H9 (cell line): Measurements from ENCODE around the gene CNBD2. TPM values are rescaled to one million over a fixed set of nuclear protein-coding genes. Genes with fewer than 3 reads are reported as not detected.

Source experiments
- DNase-seq: peaks from one replicate; pipeline ENCODE4 v3.0.0-alpha.2; 2017
- H2AFZ ChIP-seq: one replicate; pipeline ENCODE4 v1.6.1; 2013; ENCODE audit warnings: mild to moderate bottlenecking, low read length, control low read depth, moderate library complexity
- H2AK5ac ChIP-seq: 2 replicates; pipeline ENCODE4 v1.6.1; 2013; ENCODE audit warnings: low read length, control low read depth, mixed read lengths; ENCODE audit not compliant: insufficient read length
- H2BK120ac ChIP-seq: one replicate; pipeline ENCODE4 v1.6.1; 2013; ENCODE audit warnings: low read depth, mild to moderate bottlenecking, low read length, control low read depth, inconsistent platforms; ENCODE audit not compliant: poor library complexity, severe bottlenecking
- H2BK12ac ChIP-seq: 2 replicates; pipeline ENCODE4 v1.6.1; 2013; ENCODE audit warnings: low read length, control low read depth, mixed read lengths, low read depth; ENCODE audit not compliant: insufficient read length
- H2BK15ac ChIP-seq: 2 replicates; pipeline ENCODE4 v1.6.1; 2013; ENCODE audit warnings: low read depth, low read length, control low read depth
- H2BK20ac ChIP-seq: one replicate; pipeline ENCODE4 v1.6.1; 2013; ENCODE audit warnings: low read depth, mild to moderate bottlenecking, low read length, control low read depth, inconsistent platforms; ENCODE audit not compliant: poor library complexity, severe bottlenecking
- H2BK5ac ChIP-seq: 2 replicates; pipeline ENCODE4 v1.6.1; 2013; ENCODE audit warnings: low read length, control low read depth, mixed read lengths; ENCODE audit not compliant: insufficient read length
- H3K14ac ChIP-seq: 2 replicates; pipeline ENCODE4 v1.6.1; 2013; ENCODE audit warnings: low read length, control low read depth; ENCODE audit not compliant: insufficient read depth
- H3K18ac ChIP-seq: 2 replicates; pipeline ENCODE4 v1.6.1; 2013; ENCODE audit warnings: low read depth, mild to moderate bottlenecking, mixed read lengths, low read length, control low read depth; ENCODE audit not compliant: insufficient read length
- H3K23ac ChIP-seq: 2 replicates; pipeline ENCODE4 v1.6.1; 2013; ENCODE audit warnings: low read length, control low read depth, mixed read lengths, low read depth; ENCODE audit not compliant: insufficient read length
- H3K23me2 ChIP-seq: 2 replicates; pipeline ENCODE4 v1.6.1; 2013; ENCODE audit warnings: low read depth, mild to moderate bottlenecking, mixed read lengths, low read length, control low read depth; ENCODE audit not compliant: insufficient read length, poor library complexity, severe bottlenecking
- H3K27ac ChIP-seq: 2 replicates; pipeline ENCODE4 v1.5.1; 2013; ENCODE audit warnings: low read length, control low read depth, mixed read lengths, low read depth; ENCODE audit not compliant: insufficient read length
- H3K27me3 ChIP-seq: 2 replicates; pipeline ENCODE4 v1.6.1; 2013; ENCODE audit warnings: low read length, control low read depth, inconsistent platforms; ENCODE audit not compliant: insufficient read depth
- H3K4ac ChIP-seq: 2 replicates; pipeline ENCODE4 v1.6.1; 2013; ENCODE audit warnings: low read depth, mild to moderate bottlenecking, control low read depth, inconsistent platforms, low read length, moderate library complexity
- H3K4me1 ChIP-seq: 2 replicates; pipeline ENCODE4 v1.6.1; 2013; ENCODE audit warnings: low read length, control low read depth, inconsistent platforms; ENCODE audit not compliant: insufficient read depth
- H3K4me2 ChIP-seq: 2 replicates; pipeline ENCODE4 v1.6.1; 2013; ENCODE audit warnings: low read length, control low read depth, mixed read lengths; ENCODE audit not compliant: insufficient read length, insufficient read depth
- H3K56ac ChIP-seq: 2 replicates; pipeline ENCODE4 v1.6.1; 2013; ENCODE audit warnings: low read depth, mild to moderate bottlenecking, mixed read lengths, low read length, control low read depth; ENCODE audit not compliant: insufficient read length
- H3K79me1 ChIP-seq: 2 replicates; pipeline ENCODE4 v1.6.1; 2013; ENCODE audit warnings: low read depth, mild to moderate bottlenecking, moderate library complexity, low read length, control low read depth, inconsistent platforms; ENCODE audit not compliant: insufficient read depth, poor library complexity, severe bottlenecking
- H3K79me2 ChIP-seq: 2 replicates; pipeline ENCODE4 v1.6.1; 2013; ENCODE audit warnings: low read length, control low read depth, inconsistent platforms; ENCODE audit not compliant: insufficient read depth
- H3K9ac ChIP-seq: 2 replicates; pipeline ENCODE4 v1.6.1; 2013; ENCODE audit warnings: low read length, control low read depth, mixed read lengths; ENCODE audit not compliant: insufficient read length; ENCODE audit errors: extremely low read depth
- H3K9me3 ChIP-seq: one replicate; pipeline ENCODE4 v1.6.1; 2013; ENCODE audit warnings: low read depth, low read length, inconsistent platforms; ENCODE audit not compliant: control insufficient read depth
- H3T11ph ChIP-seq: one replicate; pipeline ENCODE4 v1.6.1; 2013; ENCODE audit warnings: mild to moderate bottlenecking, low read length, control low read depth, inconsistent platforms
- H4K20me1 ChIP-seq: one replicate; pipeline ENCODE4 v1.6.1; 2013; ENCODE audit not compliant: control insufficient read depth, insufficient read length, insufficient read depth
- H4K5ac ChIP-seq: 2 replicates; pipeline ENCODE4 v1.6.1; 2013; ENCODE audit warnings: low read depth, mild to moderate bottlenecking, mixed read lengths, low read length, control low read depth; ENCODE audit not compliant: insufficient read length
- H4K8ac ChIP-seq: replicated peaks from 2 replicates; pipeline ENCODE4 v1.6.1; 2013; ENCODE audit warnings: low read length, control low read depth, mixed read lengths, low read depth; ENCODE audit not compliant: insufficient read length
- H4K91ac ChIP-seq: 2 replicates; pipeline ENCODE4 v1.6.1; 2013; ENCODE audit warnings: low read depth, mild to moderate bottlenecking, moderate library complexity, mixed read lengths, low read length, control low read depth; ENCODE audit not compliant: insufficient read length
- H3K27ac Mint-ChIP-seq, 3 experiments: 2 replicates in 2 of 3; 3 replicates in 1 of 3; pipeline ENCODE4 v1.8.0; 2020 to 2021; ENCODE audit warnings: mixed read lengths in 3 of 3, mild to moderate bottlenecking in 1 of 3, moderate library complexity in 1 of 3
- H3K27me3 Mint-ChIP-seq: 2 replicates; pipeline ENCODE4 v1.8.0; 2021; ENCODE audit warnings: low read depth, mild to moderate bottlenecking, moderate library complexity, mixed read lengths
- H3K36me3 Mint-ChIP-seq, 3 experiments: 2 replicates in 2 of 3; 3 replicates in 1 of 3; pipeline ENCODE4 v1.8.0; 2020 to 2021; ENCODE audit warnings: low read depth in 3 of 3, mixed read lengths in 3 of 3; ENCODE audit not compliant: insufficient read depth in 1 of 3
- H3K4me1 Mint-ChIP-seq, 2 experiments: 2 replicates each; pipeline ENCODE4 v1.8.0; 2020; ENCODE audit warnings: mixed read lengths in 2 of 2
- H3K4me3 Mint-ChIP-seq, 2 experiments: 2 replicates in 1 of 2; 3 replicates in 1 of 2; pipeline ENCODE4 v1.8.0; 2020 to 2021; ENCODE audit warnings: mild to moderate bottlenecking in 2 of 2, mixed read lengths in 2 of 2, moderate library complexity in 1 of 2
- H3K9me3 Mint-ChIP-seq, 2 experiments: 2 replicates in 1 of 2; 3 replicates in 1 of 2; pipeline ENCODE4 v1.8.0; 2020; ENCODE audit warnings: mild to moderate bottlenecking in 2 of 2, mixed read lengths in 2 of 2, moderate library complexity in 1 of 2
- WGBS: extraction: QIAGEN DNeasy Blood & Tissue Kit; methylation state at CpG from one replicate; pipeline ENCODE4 v1.1.7; 2013; ENCODE audit warnings: missing lambda C conversion rate, low lambda C conversion rate, mixed read lengths; ENCODE audit not compliant: insufficient read length; ENCODE audit errors: extremely low coverage; 5-methylcytosine and 5-hydroxymethylcytosine counted together
- total RNA-seq: library from RNA; stranded (reverse); gene quantifications from 2 replicates; pipeline ENCODE4 v1.2.1, GENCODE V29; 2021
- TF ChIP-seq, protein P1 (sequence below): fragments of 200-600 bp; sonication (generic); conservative IDR thresholded peaks from 3 replicates; pipeline ENCODE4 v1.8.0; 2021; ENCODE audit warnings: antibody characterized with exemption, mild to moderate bottlenecking

CNBD2 gene
- total RNA-seq, 1 experiment from 2014 or later = 3.1 TPM

DNA sequence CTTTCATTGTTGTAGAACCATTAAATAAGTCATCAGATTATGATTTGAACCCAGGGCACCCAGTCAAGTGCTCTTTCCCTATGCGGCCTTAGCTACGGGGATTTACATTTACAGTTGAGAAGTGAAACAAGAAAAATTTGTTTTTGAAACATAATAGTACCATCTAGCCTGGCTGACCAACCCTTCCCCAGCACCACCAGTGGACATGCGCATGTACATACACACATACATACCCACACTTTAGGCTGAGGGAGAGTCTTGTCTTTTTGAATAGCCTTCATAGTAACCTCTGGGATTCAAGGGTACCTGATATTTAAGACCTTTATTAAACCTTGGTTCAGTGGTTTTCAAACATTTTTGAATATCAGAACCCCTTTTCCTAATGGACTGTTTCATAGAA is 47.9 kb upstream of the CNBD2 start:
- no peak overlapping the region for H4K91ac ChIP-seq
- H3K4ac ChIP-seq = no peak overlapping the region
- H3K4me2 ChIP-seq = no peak overlapping the region
- H3K36me3 Mint-ChIP-seq = peaks cover 12 to 39% (median 38%) of the 10 kb centered on the region in 3 experiments; a peak in 6 of 7 replicates
- H3K27ac ChIP-seq = no peak overlapping the region
- H2BK120ac ChIP-seq = no peak overlapping the region
- H3K23ac ChIP-seq = no peak overlapping the region
- H2BK5ac ChIP-seq = no peak overlapping the region
- H2BK15ac ChIP-seq = no peak overlapping the region
- no peak overlapping the region for H3K56ac ChIP-seq
- H4K8ac ChIP-seq = no peak overlapping the region
- H3T11ph ChIP-seq = no peak overlapping the region
- no peaks in the 10 kb centered on the region for H3K79me2 ChIP-seq
- H4K20me1 ChIP-seq = no peaks in the 10 kb centered on the region
- H3K4me1 Mint-ChIP-seq = no peaks in the 10 kb centered on the region
- H3K27me3 ChIP-seq = no peaks in the 10 kb centered on the region
- H3K18ac ChIP-seq = no peak overlapping the region
- H2AFZ ChIP-seq = no peak overlapping the region
- H2BK20ac ChIP-seq = no peak overlapping the region
- TF ChIP-seq, protein P1, sequence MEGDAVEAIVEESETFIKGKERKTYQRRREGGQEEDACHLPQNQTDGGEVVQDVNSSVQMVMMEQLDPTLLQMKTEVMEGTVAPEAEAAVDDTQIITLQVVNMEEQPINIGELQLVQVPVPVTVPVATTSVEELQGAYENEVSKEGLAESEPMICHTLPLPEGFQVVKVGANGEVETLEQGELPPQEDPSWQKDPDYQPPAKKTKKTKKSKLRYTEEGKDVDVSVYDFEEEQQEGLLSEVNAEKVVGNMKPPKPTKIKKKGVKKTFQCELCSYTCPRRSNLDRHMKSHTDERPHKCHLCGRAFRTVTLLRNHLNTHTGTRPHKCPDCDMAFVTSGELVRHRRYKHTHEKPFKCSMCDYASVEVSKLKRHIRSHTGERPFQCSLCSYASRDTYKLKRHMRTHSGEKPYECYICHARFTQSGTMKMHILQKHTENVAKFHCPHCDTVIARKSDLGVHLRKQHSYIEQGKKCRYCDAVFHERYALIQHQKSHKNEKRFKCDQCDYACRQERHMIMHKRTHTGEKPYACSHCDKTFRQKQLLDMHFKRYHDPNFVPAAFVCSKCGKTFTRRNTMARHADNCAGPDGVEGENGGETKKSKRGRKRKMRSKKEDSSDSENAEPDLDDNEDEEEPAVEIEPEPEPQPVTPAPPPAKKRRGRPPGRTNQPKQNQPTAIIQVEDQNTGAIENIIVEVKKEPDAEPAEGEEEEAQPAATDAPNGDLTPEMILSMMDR = no peak
- H3K27me3 Mint-ChIP-seq = no peaks in the 10 kb centered on the region
- H3K9me3 ChIP-seq = no peaks in the 10 kb centered on the region
- no peak overlapping the region for H2BK12ac ChIP-seq
- H4K5ac ChIP-seq = no peak overlapping the region
- no CpG with 5 or more reads among the region's 3 CpGs for WGBS
- no peak overlapping the region for H3K4me3 Mint-ChIP-seq
- no peak overlapping the region for H2AK5ac ChIP-seq
- no peak overlapping the region for H3K9ac ChIP-seq
- H3K79me1 ChIP-seq = no peaks in the 10 kb centered on the region
- H3K23me2 ChIP-seq = no peaks in the 10 kb centered on the region
- H3K27ac Mint-ChIP-seq = no peak overlapping the region
- no peaks in the 10 kb centered on the region for H3K9me3 Mint-ChIP-seq
- H3K4me1 ChIP-seq = no peaks in the 10 kb centered on the region
- DNase-seq = no peak
- H3K14ac ChIP-seq = no peak overlapping the region
